IPS-NIHi7 (cell line): ENCODE measurements around the gene HDHD3.
"Not testable (repeated sequence)": the region's sequence is repeated elsewhere in the genome, so short reads cannot be mapped to it uniquely, and the experiment has no call there.

Source experiments
- DNase-seq: peaks from one replicate; pipeline ENCODE4 v3.0.0; 2012; ENCODE audit warnings: mixed read lengths; ENCODE audit errors: extremely low spot score

HDHD3 gene

GRCh38 chr9:113376634-113377567 lies at the start of gene HDHD3:
Gene HDHD3, minus strand, starts transcription at chr9:113376986. Its CDS starts 2,632 bp downstream, at chr9:113374354.
- DNase-seq, result peak; percentile 96

GRCh38 chr9:113425072-113425471 lies 48.3 kb upstream of the HDHD3 start:
- peak; percentile 39 for DNase-seq

GRCh38 chr9:113421726-113422125 lies 44.9 kb upstream of the HDHD3 start:
- no peak for DNase-seq

- DNase-seq, result no peak
These were observed 40.6 kb upstream of the HDHD3 start for GRCh38 chr9:113417370-113417769.

GRCh38 chr9:113416149-113416721 lies 39.4 kb upstream of the HDHD3 start:
- no peak for DNase-seq

- peak; percentile 95 for DNase-seq
These were observed 33.5 kb upstream of the HDHD3 start, which contains the start of the genes C9orf43 and POLE3 for GRCh38 chr9:113410207-113410864. Gene C9orf43, plus strand, starts transcription at chr9:113410747. Its CDS starts 2,747 bp downstream, at chr9:113413494. Gene POLE3, minus strand, starts transcription at chr9:113410675. Its CDS starts 382 bp downstream, at chr9:113410293.

GRCh38 chr9:113409883-113410206 lies 33.1 kb upstream of the HDHD3 start:
- DNase-seq, result no peak

- DNase-seq, result no peak
These were observed 32.7 kb upstream of the HDHD3 start for GRCh38 chr9:113409481-113409880.

- peak; percentile 51 for DNase-seq
These were observed 30.2 kb upstream of the HDHD3 start for GRCh38 chr9:113406873-113407511.

GRCh38 chr9:113406353-113406752 lies 29.6 kb upstream of the HDHD3 start:
- DNase-seq, result not testable (repeated sequence)

GRCh38 chr9:113403646-113404045 lies 26.9 kb upstream of the HDHD3 start:
- no peak for DNase-seq

GRCh38 chr9:113401027-113401792 lies 24.4 kb upstream of the HDHD3 start, which contains the start of gene ALAD:
Gene ALAD, minus strand, starts transcription at chr9:113401284. Its CDS starts 7,725 bp downstream, at chr9:113393559.
- DNase-seq, result peak; percentile 100

- DNase-seq, result no peak
These were observed 22.9 kb upstream of the HDHD3 start for GRCh38 chr9:113399646-113400200.

GRCh38 chr9:113398796-113399195 lies 22.0 kb upstream of the HDHD3 start:
- no peak for DNase-seq

- DNase-seq, result no peak
These were observed 20.4 kb upstream of the HDHD3 start for GRCh38 chr9:113397203-113397631.

GRCh38 chr9:113395000-113395861 lies 18.4 kb upstream of the HDHD3 start:
- no peak for DNase-seq

GRCh38 chr9:113393281-113393680 lies 16.5 kb upstream of the HDHD3 start:
- DNase-seq, result no peak

- DNase-seq, result no peak
These were observed 15.1 kb upstream of the HDHD3 start for GRCh38 chr9:113391917-113392316.

- DNase-seq, result no peak
These were observed 13.6 kb upstream of the HDHD3 start for GRCh38 chr9:113390192-113390960.
